ENCODE data around the gene ZNF221.
"Not testable (repeated sequence)": the region's sequence is repeated elsewhere in the genome, so short reads cannot be mapped to it uniquely, and the experiment has no call there.

The ZNF221 gene

GRCh38 chr19:43950834-43951645, at the start of gene ZNF221:
Gene ZNF221 (plus strand): TSS chr19:43951228. CDS start chr19:43962727, 11,499 bp downstream.
- DNase-seq: peak; percentile 56

- peak; percentile 50 for DNase-seq
Measured at GRCh38 chr19:43901395-43902390, 49.3 kb upstream of the ZNF221 start.

- DNase-seq: no peak
Measured at GRCh38 chr19:43902399-43902798, 48.6 kb upstream of the ZNF221 start.

DNA sequence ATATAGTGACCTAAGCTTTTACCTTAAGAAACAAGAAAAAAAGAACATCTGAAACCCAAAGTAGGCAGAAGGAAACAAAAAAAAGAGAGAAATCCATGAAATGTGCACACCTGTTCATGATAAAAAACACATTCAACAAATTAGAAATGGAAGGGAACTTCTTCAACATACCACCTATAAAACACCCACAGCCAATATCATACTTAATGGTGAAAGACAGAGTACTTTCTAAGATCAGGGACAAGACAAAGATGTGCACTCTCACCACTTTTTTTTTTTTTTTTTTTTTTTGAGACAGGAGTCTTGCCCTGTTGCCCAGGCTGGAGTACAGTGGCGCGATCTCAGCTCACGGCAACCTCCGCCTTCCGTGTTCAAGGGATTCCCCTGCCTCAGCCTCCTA, 45.1 kb upstream of the ZNF221 start:
- no peak for DNase-seq

- no peak for DNase-seq
Measured at GRCh38 chr19:43906774-43907173, 44.3 kb upstream of the ZNF221 start.

- no peak for DNase-seq
Measured at GRCh38 chr19:43908659-43909058, 42.4 kb upstream of the ZNF221 start.

- no peak for DNase-seq
Measured at GRCh38 chr19:43910884-43911283, 40.1 kb upstream of the ZNF221 start.

DNA sequence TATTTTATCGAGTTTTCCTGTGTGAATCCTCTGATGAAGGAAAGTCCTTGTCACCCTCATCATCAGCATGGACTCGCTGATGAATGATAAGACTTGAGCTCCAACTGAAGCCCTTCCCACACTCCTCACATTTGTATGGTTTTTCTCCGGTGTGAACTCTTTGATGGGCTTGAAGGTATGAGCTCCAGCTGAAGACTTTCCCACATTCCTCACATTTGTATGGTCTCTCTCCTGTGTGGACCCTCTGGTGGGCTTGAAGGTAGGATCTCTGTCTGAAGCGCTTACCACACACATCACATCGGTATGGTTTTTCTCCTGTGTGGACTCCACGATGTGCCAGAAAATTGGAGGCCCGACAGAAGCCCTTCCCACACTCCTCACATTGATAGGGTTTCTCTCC, 37.6 kb upstream of the ZNF221 start:
- DNase-seq: no peak

GRCh38 chr19:43914051-43914450, 37.0 kb upstream of the ZNF221 start:
- DNase-seq: no peak

- DNase-seq: no peak
Measured at GRCh38 chr19:43923875-43924274, 27.2 kb upstream of the ZNF221 start.

DNA sequence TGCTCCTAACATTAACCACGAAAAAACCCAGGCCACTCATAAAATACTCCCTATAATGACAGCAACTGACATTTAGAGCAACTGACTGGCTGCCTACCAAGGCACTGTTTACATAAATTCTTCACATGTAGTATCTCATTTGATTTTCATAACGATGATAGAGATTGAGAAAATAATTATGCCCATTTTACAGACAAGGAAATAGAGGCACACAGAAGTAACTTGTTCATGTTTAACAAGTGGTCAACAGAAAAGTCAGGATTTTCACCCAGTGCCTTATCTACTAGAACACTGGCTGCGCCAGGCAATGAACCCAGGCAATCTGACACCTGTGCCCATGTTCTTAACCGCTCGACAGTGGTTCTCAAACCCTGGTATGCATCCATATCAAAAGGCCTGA, 22.2 kb upstream of the ZNF221 start:
- no peak for DNase-seq

DNA sequence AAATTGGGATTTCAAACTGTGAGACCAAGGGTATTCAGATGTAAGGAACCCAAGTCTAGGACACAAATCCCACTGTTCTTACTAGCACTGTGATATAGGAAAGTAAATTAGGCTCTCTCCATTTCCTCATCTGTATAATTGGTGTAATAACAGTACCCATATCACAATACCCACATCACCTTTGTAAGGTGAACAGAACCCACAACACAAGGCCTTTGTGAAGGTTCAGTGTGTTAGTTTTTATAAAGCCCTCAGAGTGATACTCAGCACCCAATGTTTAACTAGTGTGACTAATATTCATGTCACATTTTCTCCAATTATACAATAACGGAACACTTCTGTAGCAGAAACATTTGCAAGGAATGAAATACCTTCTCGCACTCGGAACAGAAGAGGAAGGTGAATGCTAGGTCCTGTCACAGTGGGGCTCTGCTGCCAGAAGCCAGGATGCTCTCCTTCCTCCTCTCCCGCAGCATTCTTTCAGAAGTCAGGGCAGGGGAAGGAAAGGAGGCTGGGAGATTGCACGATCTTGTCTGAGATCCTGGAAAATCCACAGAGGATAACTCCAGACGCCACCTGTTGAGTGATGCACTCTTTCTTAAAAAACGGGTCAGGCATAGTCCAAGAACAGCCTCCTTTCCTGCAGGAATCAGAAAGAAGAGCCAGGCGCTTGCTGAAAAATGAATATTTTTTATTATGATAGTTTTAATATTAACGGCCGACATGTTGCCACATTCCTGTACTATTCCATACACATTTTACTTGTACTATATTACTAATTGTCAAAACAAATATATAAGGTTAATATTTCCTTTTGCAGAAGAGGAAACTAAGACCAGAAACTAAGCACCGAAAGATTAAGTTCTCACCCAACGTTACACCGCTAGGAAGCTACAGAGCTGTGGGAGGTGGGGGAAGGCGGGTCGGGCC, 16.7 kb upstream of the ZNF221 start:
- no peak for DNase-seq

DNA sequence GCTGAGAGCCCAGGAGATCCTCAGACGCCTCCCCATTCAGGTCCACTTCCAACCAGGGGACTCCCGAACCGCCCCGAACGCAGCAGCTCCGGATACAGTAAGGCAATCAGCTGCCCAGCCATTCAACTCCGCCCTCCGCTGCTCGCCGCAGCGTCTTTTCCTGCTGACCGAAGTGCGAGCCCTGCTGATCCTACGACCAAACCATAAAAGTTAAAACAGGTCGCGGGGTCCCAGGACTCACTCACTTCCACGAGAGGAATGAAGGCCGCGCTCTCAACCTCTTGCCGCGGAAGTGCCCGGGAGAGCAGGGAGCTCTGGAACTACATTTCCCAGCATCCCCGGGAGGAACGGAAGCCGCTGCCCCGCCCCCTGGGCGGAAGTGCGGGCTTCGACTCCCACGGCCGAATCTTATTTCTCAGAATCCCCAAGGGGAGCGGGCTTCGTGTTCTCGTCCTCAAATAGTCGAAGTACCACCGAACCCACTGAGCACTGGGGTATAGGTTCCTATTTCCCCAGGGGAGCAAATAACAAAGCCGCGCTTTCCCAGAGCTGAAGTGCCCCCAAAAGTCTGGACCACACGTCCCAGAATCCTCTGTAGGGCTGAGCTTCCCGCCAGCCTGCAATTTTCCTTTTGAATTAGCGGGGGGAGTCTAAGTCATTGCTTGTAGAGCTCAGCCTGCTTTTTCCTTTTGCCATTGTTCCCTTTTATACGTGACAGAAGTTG, 15.9 kb upstream of the ZNF221 start, which contains the start of gene ZNF45:
Gene ZNF45 (minus strand): TSS at position 298 of the 724 bp plus-strand sequence. CDS start 13,097 bp downstream, outside the sequence.
- DNase-seq: peak; percentile 83

DNA sequence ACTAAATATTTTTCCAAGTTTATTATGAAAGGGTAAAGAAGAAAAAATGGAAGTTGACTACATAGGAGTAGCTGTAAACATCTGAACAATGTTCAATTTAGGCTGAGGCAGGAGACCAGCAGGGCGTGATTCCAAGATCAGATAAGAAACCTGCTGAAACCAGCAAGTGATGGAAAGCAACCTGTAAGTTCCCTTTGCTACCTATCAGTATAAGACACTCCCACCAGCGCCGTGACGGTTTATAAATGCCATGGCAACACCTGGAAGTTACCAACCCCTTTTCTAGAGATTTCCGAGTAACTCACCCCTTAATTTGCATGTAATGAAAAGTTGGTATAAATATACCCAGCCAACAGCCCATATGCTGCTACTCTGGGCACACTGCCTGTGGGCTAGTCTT, 14.8 kb upstream of the ZNF221 start:
- DNase-seq: no peak

GRCh38 chr19:43939557-43940260, 11.3 kb upstream of the ZNF221 start:
- DNase-seq: no peak

DNA sequence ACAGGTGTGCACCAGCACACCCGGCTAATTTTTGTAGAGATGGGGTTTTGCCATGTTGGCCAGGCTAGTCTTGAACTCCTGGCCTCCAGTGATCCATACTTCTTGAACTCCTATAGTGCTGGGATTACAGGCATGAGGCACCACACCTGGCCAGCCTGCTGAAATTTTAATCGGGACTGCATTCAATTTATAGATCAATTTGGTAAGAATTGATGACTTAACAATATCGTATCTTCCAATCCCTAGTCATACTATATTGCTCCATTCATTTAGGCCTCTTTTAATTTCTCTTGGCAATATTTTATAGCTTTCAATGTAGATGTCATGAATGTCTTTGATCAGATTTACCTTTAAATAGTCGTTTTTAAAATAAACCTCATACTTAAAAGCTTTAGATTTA, 10.3 kb upstream of the ZNF221 start:
- no peak for DNase-seq

DNA sequence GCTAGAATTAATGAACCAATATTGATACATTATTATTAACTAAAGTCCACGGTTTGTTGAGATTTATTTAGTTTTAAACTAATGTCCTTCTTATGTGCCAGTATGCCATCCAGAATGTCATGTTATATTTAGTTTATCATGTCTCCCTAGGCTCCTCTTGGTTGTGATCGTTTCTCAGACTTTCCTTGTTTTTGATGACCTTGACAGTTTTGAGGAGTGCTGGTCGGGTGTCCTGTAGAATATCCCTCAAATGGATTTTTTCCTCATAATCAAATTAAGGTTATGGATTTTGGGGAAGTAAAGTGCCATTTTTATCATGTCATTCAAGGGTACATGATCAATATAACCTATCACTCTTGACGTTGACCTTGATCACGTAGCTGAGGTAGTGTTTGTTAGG, 9.8 kb upstream of the ZNF221 start:
- no peak for DNase-seq

DNA sequence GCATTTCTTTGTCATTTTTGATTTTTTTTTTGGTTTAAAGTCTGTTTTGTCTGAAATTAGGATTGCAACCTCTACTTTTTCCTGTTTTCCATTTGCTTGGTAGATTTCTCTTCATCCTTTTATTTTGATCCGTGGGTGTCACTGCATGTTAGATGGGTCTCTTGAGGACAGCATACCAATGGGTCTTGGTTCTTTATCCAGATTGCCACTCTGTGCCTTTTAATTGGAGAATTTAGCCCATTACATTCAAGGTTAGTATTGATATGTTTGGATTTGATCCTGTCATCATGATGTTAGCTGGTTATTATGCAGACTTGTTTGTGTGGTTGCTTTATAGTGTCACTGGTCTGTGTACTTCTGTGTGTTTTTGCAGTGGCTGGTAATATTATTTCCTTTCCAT, 3.6 kb upstream of the ZNF221 start:
- not testable (repeated sequence) for DNase-seq

- DNase-seq: not testable (repeated sequence)
Measured at GRCh38 chr19:43949803-43950202, 1.2 kb upstream of the ZNF221 start.

DNA sequence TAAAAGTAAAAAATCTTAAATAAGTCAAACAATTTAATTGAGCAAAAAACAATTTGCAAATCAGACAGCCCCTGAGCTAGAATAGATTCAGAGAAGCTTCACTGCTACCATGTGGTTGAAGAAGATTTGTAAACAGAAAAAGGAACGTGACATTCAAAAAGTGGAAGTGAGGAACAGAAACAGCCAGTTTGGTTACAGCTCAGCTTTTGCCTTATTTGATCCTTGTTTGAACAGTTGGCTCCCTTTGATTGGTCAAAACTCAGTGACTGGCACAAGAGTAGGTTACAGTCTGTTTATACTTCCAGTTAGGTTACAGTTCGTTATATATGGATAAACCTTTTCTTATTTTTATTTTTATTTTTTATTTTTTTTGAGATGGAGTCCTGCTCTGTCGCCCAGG, 5.8 kb downstream of the ZNF221 start:
- no peak for DNase-seq

DNA sequence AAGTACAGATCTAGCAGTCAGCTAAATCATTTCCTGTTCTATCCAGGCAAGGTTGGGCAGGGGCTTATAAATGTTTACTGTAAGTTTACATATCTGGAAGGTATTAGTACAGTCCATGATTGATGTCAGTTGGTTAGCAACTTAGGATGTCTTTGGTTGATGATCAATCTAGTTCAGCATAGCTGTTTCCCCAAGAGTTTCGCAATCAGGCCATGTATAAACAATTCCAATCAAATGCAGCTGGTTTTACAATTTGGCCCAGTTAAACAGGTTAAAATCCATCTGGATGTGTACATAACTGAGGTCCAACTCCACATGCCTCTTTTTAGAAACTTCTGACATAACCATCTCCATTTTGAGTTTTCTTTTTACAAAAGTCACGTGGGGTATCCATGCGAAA, 6.9 kb downstream of the ZNF221 start:
- DNase-seq: no peak

Data from stimulated activated naive CD4-positive, alpha-beta T cell treated with Interleukin-2 at 50 U/mL for 16 hours (primary cell).